Bone marrow (tissue), 2 donors: Measurements from ENCODE around the gene NEMP2.

Source experiments
- DNase-seq, 2 donors: peaks; one replicate each; lab custom pipeline; 2025; lab: John Stamatoyannopoulos, UW

NEMP2 gene

GRCh38 chr2:190534310-190535120 is at the start of gene NEMP2:
TSS of gene NEMP2 (minus strand) at chr2:190534722. CDS start at chr2:190534655, 67 bp downstream.
- DNase-seq = peak; percentile 68 to 82

- DNase-seq = no peak
Measured at GRCh38 chr2:190583507-190584337, 49.2 kb upstream of the NEMP2 start.

GRCh38 chr2:190582736-190583506 is 48.4 kb upstream of the NEMP2 start:
- DNase-seq = no peak

GRCh38 chr2:190582019-190582418 is 47.5 kb upstream of the NEMP2 start:
- DNase-seq = no peak

GRCh38 chr2:190579915-190580846 is 45.7 kb upstream of the NEMP2 start:
- no peak for DNase-seq

GRCh38 chr2:190579058-190579410 is 44.5 kb upstream of the NEMP2 start:
- DNase-seq = no peak

- DNase-seq = peak in 1 of 2 donors; percentile 65
Measured at GRCh38 chr2:190578158-190579057, 43.9 kb upstream of the NEMP2 start.

- no peak for DNase-seq
Measured at GRCh38 chr2:190576573-190576972, 42.1 kb upstream of the NEMP2 start.

GRCh38 chr2:190575263-190575662 is 40.7 kb upstream of the NEMP2 start:
- peak in 1 of 2 donors; percentile 65 for DNase-seq

GRCh38 chr2:190574169-190574568 is 39.6 kb upstream of the NEMP2 start:
- DNase-seq = no peak

GRCh38 chr2:190572246-190572645 is 37.7 kb upstream of the NEMP2 start:
- no peak for DNase-seq

GRCh38 chr2:190571686-190572085 is 37.2 kb upstream of the NEMP2 start:
- peak in 1 of 2 donors; percentile 20 for DNase-seq

GRCh38 chr2:190570871-190571270 is 36.3 kb upstream of the NEMP2 start:
- DNase-seq = no peak

- no peak for DNase-seq
Measured at GRCh38 chr2:190569994-190570755, 35.7 kb upstream of the NEMP2 start.

- no peak for DNase-seq
Measured at GRCh38 chr2:190564838-190565237, 30.3 kb upstream of the NEMP2 start.

GRCh38 chr2:190563646-190564045 is 29.1 kb upstream of the NEMP2 start:
- DNase-seq = no peak

- no peak for DNase-seq
Measured at GRCh38 chr2:190563109-190563508, 28.6 kb upstream of the NEMP2 start.

GRCh38 chr2:190562121-190562520 is 27.6 kb upstream of the NEMP2 start:
- no peak for DNase-seq

- DNase-seq = no peak
Measured at GRCh38 chr2:190561094-190561493, 26.6 kb upstream of the NEMP2 start.
